HEK293 (cell line): Measurements from ENCODE around the gene FUOM.

Experiments
- CTCF ChIA-PET: fragments of 350-600 bp; formaldehyde crosslinking; extraction: SDS; loops from one replicate; lab custom pipeline; 2021; ENCODE audit warnings: antibody characterized with exemption; lab: Yijun Ruan, JAX
- POLR2A ChIA-PET: fragments of 300-600 bp; formaldehyde crosslinking; extraction: SDS; loops from one replicate; lab custom pipeline; 2020; ENCODE audit warnings: antibody characterized with exemption, inconsistent platforms; lab: Yijun Ruan, JAX
- H3K27ac ChIP-seq: fragments of 200-500 bp; sonication (Bioruptor generic); 2 replicates; pipeline ENCODE4 v1.5.1; 2014; ENCODE audit warnings: low read depth, low read length, control low read depth, inconsistent platforms; ENCODE audit errors: extremely low read depth
- H3K36me3 ChIP-seq, 2 experiments: fragments of 200-500 bp in 1 of 2; sonication (Bioruptor generic) in 1 of 2; 1 replicate in 1 of 2; 2 replicates in 1 of 2; pipeline ENCODE4 v1.5.1; 2014 to 2017; ENCODE audit warnings: inconsistent platforms in 2 of 2, low read length in 2 of 2; ENCODE audit not compliant: control insufficient read depth in 2 of 2, insufficient read depth in 1 of 2
- H3K4me1 ChIP-seq: fragments of 200-500 bp; sonication (Bioruptor generic); 2 replicates; pipeline ENCODE4 v1.5.1; 2014; ENCODE audit warnings: mild to moderate bottlenecking, low read length, inconsistent platforms; ENCODE audit not compliant: control insufficient read depth, insufficient read depth
- H3K4me3 ChIP-seq: 2 replicates; pipeline ENCODE4 v1.5.1; 2011; ENCODE audit warnings: low read depth, mild to moderate bottlenecking, control low read depth, low read length, moderate library complexity
- H3K9me3 ChIP-seq: fragments of 200-500 bp; sonication (Bioruptor generic); 2 replicates; pipeline ENCODE4 v1.5.1; 2014; ENCODE audit warnings: low read depth, low read length, inconsistent platforms; ENCODE audit not compliant: control insufficient read depth, insufficient read depth
- KLF16 ChIP-seq: fragments of 450-650 bp; formaldehyde crosslinking; IDR thresholded peaks from 2 replicates; pipeline ENCODE4 v1.5.1; 2017; ENCODE audit warnings: missing biosample characterization, missing genetic modification characterization
- KLF7 ChIP-seq: fragments of 450-650 bp; formaldehyde crosslinking; IDR thresholded peaks from 2 replicates; pipeline ENCODE4 v1.5.1; 2016; ENCODE audit warnings: missing biosample characterization, missing genetic modification characterization, borderline replicate concordance
- OVOL3 ChIP-seq: fragments of 450-650 bp; formaldehyde crosslinking; IDR thresholded peaks from 2 replicates; pipeline ENCODE4 v1.5.1; 2016; ENCODE audit warnings: missing biosample characterization, missing genetic modification characterization
- SETDB1 ChIP-seq: IDR thresholded peaks from one replicate; pipeline ENCODE4 v1.6.1; 2017; ENCODE audit warnings: mild to moderate bottlenecking, low read length, moderate library complexity, mixed read lengths; ENCODE audit not compliant: insufficient read length
- YY1 ChIP-seq: fragments of 450-650 bp; formaldehyde crosslinking; IDR thresholded peaks from 2 replicates; pipeline ENCODE4 v1.5.1; 2018; ENCODE audit warnings: missing biosample characterization, missing genetic modification characterization
- ZBTB17 ChIP-seq: fragments of 450-650 bp; formaldehyde crosslinking; IDR thresholded peaks from 2 replicates; pipeline ENCODE4 v1.5.1; 2016; ENCODE audit warnings: missing biosample characterization, missing genetic modification characterization
- ZBTB8A ChIP-seq: fragments of 450-650 bp; formaldehyde crosslinking; IDR thresholded peaks from 2 replicates; pipeline ENCODE4 v1.5.1; 2016; ENCODE audit warnings: missing biosample characterization, missing genetic modification characterization
- ZNF114 ChIP-seq: fragments of 450-650 bp; formaldehyde crosslinking; IDR thresholded peaks from 2 replicates; pipeline ENCODE4 v1.5.0; 2017; ENCODE audit warnings: missing biosample characterization, missing genetic modification characterization
- ZNF248 ChIP-seq: fragments of 450-650 bp; formaldehyde crosslinking; IDR thresholded peaks from 2 replicates; pipeline ENCODE4 v1.5.1; 2017; ENCODE audit warnings: missing biosample characterization, missing genetic modification characterization
- ZNF555 ChIP-seq: fragments of 450-650 bp; formaldehyde crosslinking; conservative IDR thresholded peaks from 2 replicates; pipeline ENCODE4 v1.5.1; 2017; ENCODE audit warnings: missing biosample characterization, mild to moderate bottlenecking, missing genetic modification characterization, inconsistent platforms
- ZNF600 ChIP-seq: fragments of 450-650 bp; formaldehyde crosslinking; IDR thresholded peaks from 2 replicates; pipeline ENCODE4 v1.5.1; 2016; ENCODE audit warnings: missing biosample characterization, missing genetic modification characterization
- ZNF623 ChIP-seq: fragments of 450-650 bp; formaldehyde crosslinking; IDR thresholded peaks from 2 replicates; pipeline ENCODE4 v1.5.1; 2016; ENCODE audit warnings: missing biosample characterization, missing genetic modification characterization
- ZNF664 ChIP-seq: fragments of 450-650 bp; formaldehyde crosslinking; IDR thresholded peaks from 2 replicates; pipeline ENCODE4 v1.5.1; 2016; ENCODE audit warnings: missing biosample characterization, missing genetic modification characterization
- ZNF76 ChIP-seq: fragments of 450-650 bp; formaldehyde crosslinking; IDR thresholded peaks from 2 replicates; pipeline ENCODE4; 2016; ENCODE audit warnings: low read depth, missing biosample characterization, missing genetic modification characterization, borderline replicate concordance
- ZNF837 ChIP-seq: fragments of 450-650 bp; formaldehyde crosslinking; IDR thresholded peaks from 2 replicates; pipeline ENCODE4 v1.5.1; 2016; ENCODE audit warnings: missing biosample characterization, missing genetic modification characterization
- ZNF843 ChIP-seq: fragments of 450-650 bp; formaldehyde crosslinking; IDR thresholded peaks from 2 replicates; pipeline ENCODE4 v1.5.1; 2016; ENCODE audit warnings: missing biosample characterization, missing genetic modification characterization
- TF ChIP-seq, protein P1 (sequence below): fragments of 450-650 bp; formaldehyde crosslinking; IDR thresholded peaks from 2 replicates; pipeline ENCODE4 v1.5.1; 2016; ENCODE audit warnings: missing biosample characterization, missing genetic modification characterization
- TF ChIP-seq, protein P2 (sequence below): fragments of 450-650 bp; formaldehyde crosslinking; IDR thresholded peaks from 2 replicates; pipeline ENCODE4 v1.5.1; 2016; ENCODE audit warnings: missing biosample characterization, missing genetic modification characterization
- TF ChIP-seq, protein P3 (sequence below): sonication (generic); formaldehyde crosslinking; IDR thresholded peaks from 2 replicates; pipeline ENCODE4 v1.8.1; 2022; ENCODE audit warnings: mild to moderate bottlenecking, moderate library complexity, missing genetic modification reagents
- TF ChIP-seq, protein P4 (sequence below): fragments of 450-650 bp; formaldehyde crosslinking; IDR thresholded peaks from 2 replicates; pipeline ENCODE4 v1.5.1; 2016; ENCODE audit warnings: missing biosample characterization, missing genetic modification characterization
- TF ChIP-seq, protein P5 (sequence below): fragments of 450-650 bp; formaldehyde crosslinking; conservative IDR thresholded peaks from 2 replicates; pipeline ENCODE4 v1.5.1; 2016; ENCODE audit warnings: low read depth, missing biosample characterization, missing genetic modification characterization

FUOM gene

DNA sequence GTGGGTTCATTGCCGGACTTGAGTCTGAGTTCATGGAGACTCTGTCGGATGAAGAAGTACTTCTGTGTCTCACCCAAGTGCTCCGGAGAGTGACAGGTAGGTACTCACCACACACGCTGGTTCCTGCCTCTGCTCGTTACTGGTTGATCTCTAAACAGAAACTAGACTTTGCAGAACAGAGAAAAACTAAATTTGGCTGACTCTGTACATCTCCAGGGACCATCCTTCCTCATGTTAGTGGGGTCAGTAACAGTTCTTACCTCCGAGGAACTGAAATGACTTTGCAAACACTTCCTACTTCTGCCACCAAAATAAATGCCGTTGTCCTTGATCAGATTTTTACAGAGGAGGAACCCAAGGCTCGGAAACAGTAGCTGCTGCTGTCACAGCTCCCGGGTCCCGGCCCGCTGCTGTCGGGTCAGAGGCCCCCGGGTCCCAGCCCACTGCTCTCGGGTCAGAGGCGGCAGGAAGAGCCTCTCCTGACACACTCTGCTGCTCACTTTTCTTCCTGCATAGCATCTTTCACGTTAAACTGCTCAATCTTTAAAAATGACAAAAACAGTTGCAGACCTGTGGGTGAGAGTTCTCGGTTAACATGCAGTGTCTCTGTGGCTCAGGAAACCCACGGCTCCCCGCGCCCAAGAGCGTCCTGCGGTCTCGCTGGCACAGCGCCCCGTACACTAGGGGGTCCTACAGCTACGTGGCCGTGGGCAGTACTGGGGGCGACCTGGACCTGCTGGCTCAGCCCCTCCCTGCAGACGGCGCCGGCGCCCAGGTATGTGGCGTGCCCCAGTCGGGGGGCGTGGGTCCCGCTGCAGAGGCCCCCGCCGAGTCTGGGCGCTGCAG, 31.4 kb upstream of the FUOM start:
- CTCF ChIA-PET, result no interaction called here
- TF ChIP-seq OVOL3 (no peak), ZNF664 (tag by site-specific recombination) (no peak)
- TF ChIP-seq, all 188 proteins: peak for 0
- Histone ChIP-seq H3K4me1 (0 out of 2 replicates have a peak, but pooled peaks cover 2% of the 10 kb centered on the region), H3K36me3 (peaks cover 0 to 4% of the 10 kb centered on the region in 2 experiments; a peak in 1 of 3 replicates), H3K27ac (no peak overlapping the region), H3K9me3 (no peaks in the 10 kb centered on the region), H3K4me3 (no peak overlapping the region)
- POLR2A ChIA-PET, result interaction anchor here (0.6 kb wide), 1 partner anchor 13 kb away, joined by 3 read pairs; no protein-coding TSS in a partner anchor

DNA sequence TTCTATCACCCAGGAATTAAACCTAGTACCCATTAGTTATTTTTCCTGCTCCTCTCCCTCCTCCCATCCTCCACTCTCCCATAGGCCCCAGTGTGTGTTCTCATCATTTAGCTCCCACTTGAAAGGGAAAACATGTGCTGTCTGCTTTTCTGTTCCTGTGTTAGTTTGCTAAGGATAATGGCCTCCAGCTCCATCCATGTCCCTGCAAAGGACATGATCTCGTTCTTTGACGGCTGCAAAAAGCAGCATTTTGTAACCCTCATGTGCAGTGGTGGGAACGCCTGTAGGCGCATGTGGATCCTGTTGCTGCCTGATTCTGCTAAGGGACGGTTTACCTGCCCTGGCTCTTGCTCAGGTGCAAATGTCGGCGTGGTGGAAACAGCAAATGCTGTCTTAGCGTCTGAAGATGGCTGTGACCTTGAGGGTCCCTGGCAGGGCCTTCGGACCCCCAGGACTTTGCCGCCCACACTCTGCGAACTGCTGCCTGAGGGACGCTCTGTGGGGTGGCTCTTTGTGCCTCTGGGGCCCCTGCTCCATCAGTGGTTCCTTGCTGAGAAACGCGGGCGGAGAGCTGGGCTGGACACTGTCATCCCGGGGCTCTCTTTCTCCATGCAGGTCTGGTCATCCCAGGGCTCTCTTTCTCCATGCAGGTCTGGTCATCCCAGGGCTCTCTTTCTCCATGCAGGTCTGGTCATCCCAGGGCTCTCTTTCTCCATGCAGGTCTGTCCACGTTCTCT, 30.6 kb upstream of the FUOM start:
- 0 out of 2 replicates have a peak, but pooled peaks cover 2% of the 10 kb centered on the region for H3K4me1 ChIP-seq
- H3K9me3 ChIP-seq, result no peaks in the 10 kb centered on the region
- peaks cover 0 to 7% of the 10 kb centered on the region in 2 experiments; a peak in 1 of 3 replicates for H3K36me3 ChIP-seq
- no peak overlapping the region for H3K4me3 ChIP-seq
- ChIA-PET POLR2A (interaction anchor here (0.6 to 1.2 kb wide), 3 partner anchors 10 to 15 kb away, joined by 3 read pairs; partner anchors contain the start of gene ECHS1), CTCF (interaction anchor here (2.6 kb wide), 1 partner anchor 59 kb away, joined by 12 read pairs; no protein-coding TSS in a partner anchor)
- H3K27ac ChIP-seq, result no peak overlapping the region
- TF ChIP-seq ZNF114 (tag by site-specific recombination) (no peak), ZBTB17 (tag by site-specific recombination) (peak; percentile 52; the same call in 1 of the 2 replicates), ZNF76 (peak; percentile 88), ZNF600 (peak; percentile 36; the same call in 1 of the 2 replicates), ZNF248 (tag by site-specific recombination) (no peak), SETDB1 (no peak), ZBTB8A (tag by site-specific recombination) (no peak), KLF7 (tag by site-specific recombination) (no peak), ZNF623 (tag by site-specific recombination) (no peak), ZNF843 (tag by site-specific recombination) (no peak), YY1 (peak; percentile 79), ZNF555 (tag by site-specific recombination) (no peak), ZNF837 (tag by site-specific recombination) (no peak), KLF16 (tag by site-specific recombination) (peak; percentile 76; the same call in 1 of the 2 replicates)
- TF ChIP-seq, protein P1, sequence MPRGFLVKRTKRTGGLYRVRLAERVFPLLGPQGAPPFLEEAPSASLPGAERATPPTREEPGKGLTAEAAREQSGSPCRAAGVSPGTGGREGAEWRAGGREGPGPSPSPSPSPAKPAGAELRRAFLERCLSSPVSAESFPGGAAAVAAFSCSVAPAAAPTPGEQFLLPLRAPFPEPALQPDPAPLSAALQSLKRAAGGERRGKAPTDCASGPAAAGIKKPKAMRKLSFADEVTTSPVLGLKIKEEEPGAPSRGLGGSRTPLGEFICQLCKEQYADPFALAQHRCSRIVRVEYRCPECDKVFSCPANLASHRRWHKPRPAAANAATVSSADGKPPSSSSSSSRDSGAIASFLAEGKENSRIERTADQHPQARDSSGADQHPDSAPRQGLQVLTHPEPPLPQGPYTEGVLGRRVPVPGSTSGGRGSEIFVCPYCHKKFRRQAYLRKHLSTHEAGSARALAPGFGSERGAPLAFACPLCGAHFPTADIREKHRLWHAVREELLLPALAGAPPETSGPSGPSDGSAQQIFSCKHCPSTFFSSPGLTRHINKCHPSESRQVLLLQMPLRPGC (tag by site-specific recombination), result no peak
- TF ChIP-seq, protein P2, sequence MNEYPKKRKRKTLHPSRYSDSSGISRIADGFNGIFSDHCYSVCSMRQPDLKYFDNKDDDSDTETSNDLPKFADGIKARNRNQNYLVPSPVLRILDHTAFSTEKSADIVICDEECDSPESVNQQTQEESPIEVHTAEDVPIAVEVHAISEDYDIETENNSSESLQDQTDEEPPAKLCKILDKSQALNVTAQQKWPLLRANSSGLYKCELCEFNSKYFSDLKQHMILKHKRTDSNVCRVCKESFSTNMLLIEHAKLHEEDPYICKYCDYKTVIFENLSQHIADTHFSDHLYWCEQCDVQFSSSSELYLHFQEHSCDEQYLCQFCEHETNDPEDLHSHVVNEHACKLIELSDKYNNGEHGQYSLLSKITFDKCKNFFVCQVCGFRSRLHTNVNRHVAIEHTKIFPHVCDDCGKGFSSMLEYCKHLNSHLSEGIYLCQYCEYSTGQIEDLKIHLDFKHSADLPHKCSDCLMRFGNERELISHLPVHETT, result peak; percentile 44; the same call in 1 of the 2 replicates
- TF ChIP-seq, protein P3, sequence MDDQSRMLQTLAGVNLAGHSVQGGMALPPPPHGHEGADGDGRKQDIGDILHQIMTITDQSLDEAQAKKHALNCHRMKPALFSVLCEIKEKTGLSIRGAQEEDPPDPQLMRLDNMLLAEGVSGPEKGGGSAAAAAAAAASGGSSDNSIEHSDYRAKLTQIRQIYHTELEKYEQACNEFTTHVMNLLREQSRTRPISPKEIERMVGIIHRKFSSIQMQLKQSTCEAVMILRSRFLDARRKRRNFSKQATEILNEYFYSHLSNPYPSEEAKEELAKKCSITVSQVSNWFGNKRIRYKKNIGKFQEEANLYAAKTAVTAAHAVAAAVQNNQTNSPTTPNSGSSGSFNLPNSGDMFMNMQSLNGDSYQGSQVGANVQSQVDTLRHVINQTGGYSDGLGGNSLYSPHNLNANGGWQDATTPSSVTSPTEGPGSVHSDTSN (CRISPR knock-in tag), result no peak
- TF ChIP-seq, protein P4, sequence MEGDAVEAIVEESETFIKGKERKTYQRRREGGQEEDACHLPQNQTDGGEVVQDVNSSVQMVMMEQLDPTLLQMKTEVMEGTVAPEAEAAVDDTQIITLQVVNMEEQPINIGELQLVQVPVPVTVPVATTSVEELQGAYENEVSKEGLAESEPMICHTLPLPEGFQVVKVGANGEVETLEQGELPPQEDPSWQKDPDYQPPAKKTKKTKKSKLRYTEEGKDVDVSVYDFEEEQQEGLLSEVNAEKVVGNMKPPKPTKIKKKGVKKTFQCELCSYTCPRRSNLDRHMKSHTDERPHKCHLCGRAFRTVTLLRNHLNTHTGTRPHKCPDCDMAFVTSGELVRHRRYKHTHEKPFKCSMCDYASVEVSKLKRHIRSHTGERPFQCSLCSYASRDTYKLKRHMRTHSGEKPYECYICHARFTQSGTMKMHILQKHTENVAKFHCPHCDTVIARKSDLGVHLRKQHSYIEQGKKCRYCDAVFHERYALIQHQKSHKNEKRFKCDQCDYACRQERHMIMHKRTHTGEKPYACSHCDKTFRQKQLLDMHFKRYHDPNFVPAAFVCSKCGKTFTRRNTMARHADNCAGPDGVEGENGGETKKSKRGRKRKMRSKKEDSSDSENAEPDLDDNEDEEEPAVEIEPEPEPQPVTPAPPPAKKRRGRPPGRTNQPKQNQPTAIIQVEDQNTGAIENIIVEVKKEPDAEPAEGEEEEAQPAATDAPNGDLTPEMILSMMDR (tag by site-specific recombination), result no peak
- TF ChIP-seq, protein P5, sequence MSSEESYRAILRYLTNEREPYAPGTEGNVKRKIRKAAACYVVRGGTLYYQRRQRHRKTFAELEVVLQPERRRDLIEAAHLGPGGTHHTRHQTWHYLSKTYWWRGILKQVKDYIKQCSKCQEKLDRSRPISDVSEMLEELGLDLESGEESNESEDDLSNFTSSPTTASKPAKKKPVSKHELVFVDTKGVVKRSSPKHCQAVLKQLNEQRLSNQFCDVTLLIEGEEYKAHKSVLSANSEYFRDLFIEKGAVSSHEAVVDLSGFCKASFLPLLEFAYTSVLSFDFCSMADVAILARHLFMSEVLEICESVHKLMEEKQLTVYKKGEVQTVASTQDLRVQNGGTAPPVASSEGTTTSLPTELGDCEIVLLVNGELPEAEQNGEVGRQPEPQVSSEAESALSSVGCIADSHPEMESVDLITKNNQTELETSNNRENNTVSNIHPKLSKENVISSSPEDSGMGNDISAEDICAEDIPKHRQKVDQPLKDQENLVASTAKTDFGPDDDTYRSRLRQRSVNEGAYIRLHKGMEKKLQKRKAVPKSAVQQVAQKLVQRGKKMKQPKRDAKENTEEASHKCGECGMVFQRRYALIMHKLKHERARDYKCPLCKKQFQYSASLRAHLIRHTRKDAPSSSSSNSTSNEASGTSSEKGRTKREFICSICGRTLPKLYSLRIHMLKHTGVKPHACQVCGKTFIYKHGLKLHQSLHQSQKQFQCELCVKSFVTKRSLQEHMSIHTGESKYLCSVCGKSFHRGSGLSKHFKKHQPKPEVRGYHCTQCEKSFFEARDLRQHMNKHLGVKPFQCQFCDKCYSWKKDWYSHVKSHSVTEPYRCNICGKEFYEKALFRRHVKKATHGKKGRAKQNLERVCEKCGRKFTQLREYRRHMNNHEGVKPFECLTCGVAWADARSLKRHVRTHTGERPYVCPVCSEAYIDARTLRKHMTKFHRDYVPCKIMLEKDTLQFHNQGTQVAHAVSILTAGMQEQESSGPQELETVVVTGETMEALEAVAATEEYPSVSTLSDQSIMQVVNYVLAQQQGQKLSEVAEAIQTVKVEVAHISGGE (tag by site-specific recombination), result peak; percentile 99
